ENCODE results near the gene COA1.
"Not testable (repeated sequence)": the region's sequence is repeated elsewhere in the genome, so short reads cannot be mapped to it uniquely, and the experiment has no call there.

COA1 gene

GRCh38 chr7:43625453-43625852 lies 103.9 kb downstream of the COA1 start:
- peak; percentile 11 for DNase-seq

GRCh38 chr7:43624156-43624555 lies 105.2 kb downstream of the COA1 start:
- no peak for DNase-seq

GRCh38 chr7:43621729-43622448 lies 107.4 kb downstream of the COA1 start:
- no peak for DNase-seq

- no peak for DNase-seq
These were observed 109.9 kb downstream of the COA1 start for GRCh38 chr7:43619213-43620012.

GRCh38 chr7:43618073-43618472 lies 111.2 kb downstream of the COA1 start:
- DNase-seq = no peak

- no peak for DNase-seq
These were observed 112.3 kb downstream of the COA1 start for GRCh38 chr7:43616977-43617376.

GRCh38 chr7:43615558-43616145 lies 113.7 kb downstream of the COA1 start:
- DNase-seq = no peak

- no peak for DNase-seq
These were observed 116.4 kb downstream of the COA1 start for GRCh38 chr7:43612599-43613589.

- no peak for DNase-seq
These were observed 117.2 kb downstream of the COA1 start for GRCh38 chr7:43612128-43612527.

GRCh38 chr7:43609097-43609496 lies 120.2 kb downstream of the COA1 start:
- no peak for DNase-seq

- DNase-seq = no peak
These were observed 125.1 kb downstream of the COA1 start for GRCh38 chr7:43604251-43604650.

GRCh38 chr7:43602256-43602655 lies 127.1 kb downstream of the COA1 start:
- no peak for DNase-seq

GRCh38 chr7:43600056-43600455 lies 129.3 kb downstream of the COA1 start:
- no peak for DNase-seq

- not testable (repeated sequence) for DNase-seq
These were observed 132.9 kb downstream of the COA1 start for GRCh38 chr7:43596426-43596825.

GRCh38 chr7:43594020-43594419 lies 135.3 kb downstream of the COA1 start:
- no peak for DNase-seq

- DNase-seq = no peak
These were observed 136.3 kb downstream of the COA1 start for GRCh38 chr7:43593010-43593409.

GRCh38 chr7:43592326-43592725 lies 137.0 kb downstream of the COA1 start:
- DNase-seq = no peak

GRCh38 chr7:43591558-43592180 lies 137.7 kb downstream of the COA1 start:
- no peak for DNase-seq

GRCh38 chr7:43590862-43591557 lies 138.3 kb downstream of the COA1 start:
- DNase-seq = peak; percentile 44

GRCh38 chr7:43589728-43590127 lies 139.6 kb downstream of the COA1 start:
- no peak for DNase-seq
